Neuron (in vitro differentiated cells): ENCODE data around the gene DSE.

ENCODE experiments used
- H2AFZ ChIP-seq: one replicate; pipeline ENCODE4 v1.6.1; 2013; ENCODE audit warnings: low read depth, mild to moderate bottlenecking, inconsistent platforms, low read length, moderate library complexity
- H3K27me3 ChIP-seq: one replicate; pipeline ENCODE4 v1.6.1; 2013; ENCODE audit warnings: low read length; ENCODE audit not compliant: insufficient read depth
- H3K36me3 ChIP-seq: one replicate; pipeline ENCODE4 v1.6.1; 2013; ENCODE audit warnings: low read length; ENCODE audit not compliant: insufficient read depth
- H3K4me1 ChIP-seq: one replicate; pipeline ENCODE4 v1.6.1; 2013; ENCODE audit warnings: low read length; ENCODE audit not compliant: insufficient read depth
- H3K4me3 ChIP-seq: 2 replicates; pipeline ENCODE4 v1.5.1; 2013; ENCODE audit warnings: mild to moderate bottlenecking, low read length, moderate library complexity
- H3K9me3 ChIP-seq: one replicate; pipeline ENCODE4 v1.6.1; 2013; ENCODE audit warnings: low read length

The DSE gene

DNA sequence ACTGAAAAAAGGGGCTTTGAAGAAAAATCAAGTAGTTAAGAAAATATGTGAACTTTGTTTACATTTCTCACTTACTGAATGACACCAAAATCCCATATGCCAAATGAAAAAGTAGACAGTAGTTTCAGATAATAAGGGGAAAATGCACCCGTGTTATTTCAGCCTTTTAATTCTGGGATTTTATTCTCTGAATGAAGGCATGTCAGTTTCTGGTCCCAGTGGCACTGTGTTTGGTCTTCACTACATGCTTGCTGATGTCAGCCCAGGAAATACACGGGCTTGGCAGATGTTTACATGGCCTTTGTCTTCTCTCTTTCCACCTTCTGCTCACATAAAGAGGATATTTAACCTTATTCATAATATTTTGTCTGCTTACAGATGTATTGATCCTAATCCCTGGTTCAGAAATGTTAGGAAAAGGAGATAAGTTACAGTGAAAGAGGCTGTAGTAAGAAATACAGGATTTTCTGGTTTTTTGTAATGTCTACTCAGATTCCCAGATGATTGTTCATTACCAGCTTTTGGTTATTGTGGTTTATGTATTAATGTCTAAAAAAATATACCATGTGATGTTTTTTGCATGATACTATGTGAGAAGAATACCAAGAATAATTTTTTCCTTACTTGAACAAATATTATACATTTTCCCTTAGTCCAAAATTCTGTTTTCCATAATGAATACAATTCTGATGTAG is 27.7 kb downstream of the DSE start:
- Histone ChIP-seq H3K9me3 (no peaks in the 10 kb centered on the region), H3K27me3 (no peaks in the 10 kb centered on the region), H3K36me3 (peaks cover 4% of the 10 kb centered on the region), H2AFZ (no peak overlapping the region), H3K4me3 (no peak overlapping the region), H3K4me1 (peaks cover 13% of the 10 kb centered on the region)

DNA sequence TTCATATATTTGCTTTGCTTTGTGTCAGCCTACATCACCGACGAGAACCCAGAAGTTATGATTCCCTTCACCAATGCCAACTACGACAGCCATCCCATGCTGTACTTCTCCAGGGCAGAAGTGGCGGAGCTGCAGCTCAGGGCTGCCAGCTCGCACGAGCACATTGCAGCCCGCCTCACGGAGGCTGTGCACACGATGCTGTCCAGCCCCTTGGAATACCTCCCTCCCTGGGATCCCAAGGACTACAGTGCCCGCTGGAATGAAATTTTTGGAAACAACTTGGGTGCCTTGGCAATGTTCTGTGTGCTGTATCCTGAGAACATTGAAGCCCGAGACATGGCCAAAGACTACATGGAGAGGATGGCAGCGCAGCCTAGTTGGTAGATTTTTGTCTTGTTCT is 28.5 kb downstream of the DSE start:
- Histone ChIP-seq H3K4me3 (no peak overlapping the region), H3K27me3 (no peaks in the 10 kb centered on the region), H3K4me1 (peaks cover 13% of the 10 kb centered on the region), H2AFZ (no peak overlapping the region), H3K9me3 (no peaks in the 10 kb centered on the region), H3K36me3 (peaks cover 4% of the 10 kb centered on the region)

DNA sequence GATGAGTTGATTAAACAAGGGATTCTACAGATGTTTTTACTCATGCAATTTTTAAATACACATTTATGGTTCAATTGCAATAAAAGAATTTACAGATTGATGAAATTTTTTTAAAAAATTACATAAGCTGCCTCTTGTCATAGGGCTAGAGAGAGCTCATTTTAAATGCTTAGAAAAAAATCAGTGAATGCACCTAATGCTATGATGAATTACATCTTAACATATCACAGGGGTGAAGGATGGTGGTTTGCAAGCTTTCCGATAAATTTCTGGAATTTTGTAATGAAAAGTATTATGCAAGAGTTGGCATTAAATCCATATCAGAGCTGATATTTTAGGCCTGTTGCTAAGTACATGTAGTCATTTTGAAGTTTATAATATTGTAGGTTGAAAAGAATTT is 29.6 kb downstream of the DSE start:
- Histone ChIP-seq H3K4me3 (no peak overlapping the region), H3K4me1 (peaks cover 16% of the 10 kb centered on the region), H2AFZ (no peak overlapping the region), H3K36me3 (peaks cover 4% of the 10 kb centered on the region), H3K27me3 (no peaks in the 10 kb centered on the region), H3K9me3 (no peaks in the 10 kb centered on the region)

DNA sequence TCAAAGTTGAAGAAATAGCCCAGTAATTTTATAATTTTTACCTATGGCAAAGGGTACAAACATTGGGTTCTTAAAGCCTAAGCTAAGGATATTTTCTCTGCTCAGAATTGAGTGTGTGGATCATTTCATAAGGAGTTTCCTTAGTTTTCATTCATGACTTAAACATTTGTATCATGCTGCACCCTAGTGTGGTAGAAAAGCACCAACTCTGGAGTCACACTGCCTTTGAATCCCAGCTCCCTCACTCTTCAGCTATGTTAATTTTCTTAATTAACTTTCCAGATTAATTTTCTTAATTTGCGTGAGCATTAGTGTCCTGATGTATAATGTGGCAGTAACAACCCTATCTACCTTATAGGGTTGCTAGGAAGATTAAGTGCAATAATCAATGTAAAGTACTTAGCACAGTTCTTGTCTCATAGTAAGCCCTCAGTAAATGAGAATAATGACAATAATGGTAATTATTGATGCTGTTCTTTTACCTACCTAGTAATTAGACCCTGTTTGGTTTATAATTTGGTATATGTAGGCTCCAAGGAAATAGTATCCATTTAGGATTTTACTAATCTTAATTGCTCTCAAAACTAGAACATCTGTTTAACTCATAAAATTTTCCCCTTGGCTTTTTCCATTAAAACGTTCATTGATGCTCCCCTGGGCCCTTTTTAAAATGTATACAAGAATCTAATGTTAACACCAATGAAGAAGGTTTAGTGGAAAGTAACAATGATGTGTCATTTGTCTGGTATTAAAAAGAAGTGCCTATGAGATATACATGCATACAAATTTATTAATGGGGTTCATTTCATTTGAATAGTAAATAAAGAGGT is 31.6 kb downstream of the DSE start:
- peaks cover 4% of the 10 kb centered on the region for H3K36me3 ChIP-seq
- H3K9me3 ChIP-seq, result no peaks in the 10 kb centered on the region
- peaks cover 20% of the 10 kb centered on the region for H3K4me1 ChIP-seq

DNA sequence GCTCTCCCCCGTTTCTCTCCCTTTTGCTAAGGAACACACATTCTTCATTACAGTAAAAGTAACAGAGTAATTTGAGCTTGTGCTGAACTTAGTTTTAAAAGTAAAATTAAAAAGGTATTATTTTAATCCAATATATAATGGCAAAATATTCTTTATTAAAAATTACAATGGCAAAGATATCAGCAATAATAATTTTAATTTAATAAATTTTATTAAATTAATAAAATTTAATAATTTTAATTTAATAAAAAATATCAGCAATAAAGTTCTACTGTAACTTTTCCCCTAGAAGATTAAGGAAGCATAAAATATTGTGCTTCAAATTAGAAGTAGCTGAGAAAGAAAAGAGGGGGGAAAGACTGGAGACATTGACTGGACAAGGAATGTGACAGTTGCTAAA is 32.5 kb downstream of the DSE start:
- no peaks in the 10 kb centered on the region for H3K27me3 ChIP-seq
- H3K4me3 ChIP-seq, result no peak overlapping the region
- peaks cover 4% of the 10 kb centered on the region for H3K36me3 ChIP-seq
- no peaks in the 10 kb centered on the region for H3K9me3 ChIP-seq
- peaks cover 12% of the 10 kb centered on the region for H3K4me1 ChIP-seq
- H2AFZ ChIP-seq, result no peak overlapping the region

More for the DNA sequence above, 31.6 kb downstream of the DSE start:
- Histone ChIP-seq H2AFZ (no peak overlapping the region), H3K4me3 (no peak overlapping the region), H3K27me3 (no peaks in the 10 kb centered on the region)

DNA sequence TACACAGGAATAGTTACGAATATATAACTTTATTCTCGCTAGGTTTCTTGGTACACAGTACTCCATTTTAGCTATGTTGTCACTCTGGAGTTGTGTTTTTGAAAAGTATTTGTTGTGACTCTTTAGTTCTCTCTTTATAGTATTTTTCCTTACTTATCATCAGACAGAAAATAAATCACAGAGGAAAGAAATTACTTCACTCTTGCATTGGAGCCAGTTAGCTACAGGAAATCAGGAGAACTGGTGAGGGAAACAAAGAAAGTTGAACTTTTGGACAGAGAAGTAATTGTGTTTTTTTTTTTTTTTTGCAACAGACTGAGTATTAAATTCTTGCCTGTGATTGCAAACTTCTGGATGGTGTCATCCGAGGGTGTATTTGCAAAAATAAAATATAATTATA is 33.9 kb downstream of the DSE start:
- H2AFZ ChIP-seq, result no peak overlapping the region
- no peaks in the 10 kb centered on the region for H3K27me3 ChIP-seq
- no peaks in the 10 kb centered on the region for H3K36me3 ChIP-seq
- H3K9me3 ChIP-seq, result no peaks in the 10 kb centered on the region
- H3K4me1 ChIP-seq, result peaks cover 7% of the 10 kb centered on the region
- H3K4me3 ChIP-seq, result no peak overlapping the region

DNA sequence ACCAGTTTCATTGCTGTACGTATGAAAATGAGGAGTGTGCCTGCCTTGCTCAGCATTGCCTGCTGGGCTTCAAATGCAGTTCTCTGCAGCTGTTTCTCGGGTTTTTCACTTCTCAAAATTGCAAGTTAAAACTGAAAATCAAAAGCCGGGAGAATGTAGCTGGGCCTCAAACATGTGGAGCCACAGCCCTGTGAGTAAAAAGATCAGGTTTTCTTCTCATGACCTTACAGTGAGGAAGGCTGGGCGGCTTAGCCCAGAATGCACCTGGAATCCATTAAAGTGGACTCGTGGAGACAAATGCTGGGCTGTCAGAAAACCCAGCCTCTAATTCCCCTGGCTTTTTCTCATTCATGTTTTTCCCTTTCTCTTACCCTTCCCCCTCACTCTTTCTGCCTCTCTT is 34.4 kb downstream of the DSE start:
- Histone ChIP-seq H3K36me3 (no peaks in the 10 kb centered on the region), H3K27me3 (no peaks in the 10 kb centered on the region), H3K4me1 (peaks cover 7% of the 10 kb centered on the region), H2AFZ (no peak overlapping the region), H3K4me3 (no peak overlapping the region), H3K9me3 (no peaks in the 10 kb centered on the region)

DNA sequence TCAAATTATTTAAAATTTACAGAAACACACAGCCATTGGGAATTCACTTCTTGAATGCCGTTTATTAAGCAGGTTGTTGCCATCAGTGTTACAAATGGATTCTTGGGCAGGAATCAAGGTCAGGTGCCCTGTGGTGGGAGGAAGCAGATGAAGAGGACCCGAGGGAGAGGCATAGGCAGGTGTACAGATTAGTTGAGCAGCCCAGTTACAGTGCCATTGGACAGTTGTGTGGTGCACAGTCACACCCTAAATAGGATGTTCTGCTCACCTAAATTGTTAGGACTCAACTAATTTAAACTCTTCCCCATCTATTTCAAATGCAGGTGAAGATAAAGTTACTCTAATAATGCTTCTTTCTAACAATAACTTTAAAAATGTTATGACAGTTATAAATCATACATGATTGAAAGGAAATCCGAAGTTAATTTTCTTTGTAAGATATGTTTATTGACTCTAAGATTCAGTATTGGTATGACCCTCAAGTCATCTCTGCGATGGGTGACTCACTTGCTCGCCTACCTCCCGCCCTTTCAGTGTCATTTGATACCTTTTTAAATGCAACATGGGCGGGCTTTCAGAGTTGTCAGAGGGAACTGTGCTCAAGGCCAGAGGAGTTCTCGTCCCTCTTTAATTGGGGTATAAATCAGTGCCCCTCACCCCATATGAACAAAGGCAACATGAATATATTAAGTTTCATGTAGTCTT is 35.1 kb downstream of the DSE start:
- H3K4me3 ChIP-seq, result no peak overlapping the region
- H3K27me3 ChIP-seq, result no peaks in the 10 kb centered on the region
- H3K4me1 ChIP-seq, result peaks cover 7% of the 10 kb centered on the region
- H3K36me3 ChIP-seq, result no peaks in the 10 kb centered on the region
- H2AFZ ChIP-seq, result no peak overlapping the region
- no peaks in the 10 kb centered on the region for H3K9me3 ChIP-seq

DNA sequence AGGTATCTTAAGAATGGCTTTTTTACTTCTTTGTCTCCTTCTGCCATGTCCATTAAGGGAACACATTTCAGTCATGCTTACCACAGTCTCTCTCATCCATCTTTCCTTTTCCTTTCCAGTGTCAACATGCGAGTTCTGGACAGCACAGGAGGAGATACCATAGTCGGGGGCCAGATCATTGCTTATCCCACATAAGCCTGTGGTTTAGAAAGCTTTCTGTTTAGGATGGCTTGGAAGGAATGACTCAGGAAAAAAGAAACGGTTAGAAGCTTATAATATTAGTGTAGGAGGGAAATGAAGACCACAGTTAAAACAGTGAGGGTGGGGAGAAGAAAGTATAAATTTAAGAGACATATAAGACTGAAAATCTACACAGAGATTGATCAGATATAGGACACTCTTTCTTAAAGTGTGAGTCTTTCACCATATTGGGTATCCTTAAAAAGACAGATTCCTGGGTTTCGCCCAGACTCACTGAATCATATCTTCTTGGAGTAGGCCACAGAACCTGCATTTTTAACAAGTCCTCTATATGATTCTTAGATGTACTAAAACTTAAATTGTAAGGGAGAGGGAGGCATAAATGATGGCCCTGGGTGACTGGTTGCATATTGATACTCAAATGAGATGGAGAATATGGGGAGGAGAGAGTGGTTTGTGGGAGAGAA is 36.1 kb downstream of the DSE start:
- no peak overlapping the region for H3K4me3 ChIP-seq
- no peaks in the 10 kb centered on the region for H3K36me3 ChIP-seq
- no peaks in the 10 kb centered on the region for H3K27me3 ChIP-seq
- H3K9me3 ChIP-seq, result no peaks in the 10 kb centered on the region
- H3K4me1 ChIP-seq, result peaks cover 11% of the 10 kb centered on the region
- no peak overlapping the region for H2AFZ ChIP-seq

DNA sequence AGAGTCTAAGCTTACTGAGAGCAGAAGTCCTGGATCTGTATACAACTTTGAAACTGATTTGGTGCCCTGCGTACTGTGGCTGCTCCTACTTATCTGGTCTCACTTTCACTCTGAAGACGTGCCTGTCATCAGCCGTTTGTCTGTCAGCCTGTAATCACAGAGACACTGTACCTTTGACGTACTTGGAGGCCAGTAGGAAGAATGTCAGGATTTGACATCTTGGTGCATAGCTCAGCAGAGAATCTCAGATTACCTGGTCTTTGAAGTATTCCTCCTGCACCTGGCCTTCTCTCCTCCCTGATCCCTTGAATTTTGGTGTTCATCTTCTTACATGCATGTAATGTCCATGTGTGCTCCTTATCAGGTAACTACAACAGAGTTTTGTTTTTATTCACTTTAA is 37.7 kb downstream of the DSE start:
- H3K4me1 ChIP-seq, result peaks cover 11% of the 10 kb centered on the region
- H3K36me3 ChIP-seq, result no peaks in the 10 kb centered on the region
- no peak overlapping the region for H3K4me3 ChIP-seq
- H3K27me3 ChIP-seq, result no peaks in the 10 kb centered on the region
- H3K9me3 ChIP-seq, result no peaks in the 10 kb centered on the region
- no peak overlapping the region for H2AFZ ChIP-seq

DNA sequence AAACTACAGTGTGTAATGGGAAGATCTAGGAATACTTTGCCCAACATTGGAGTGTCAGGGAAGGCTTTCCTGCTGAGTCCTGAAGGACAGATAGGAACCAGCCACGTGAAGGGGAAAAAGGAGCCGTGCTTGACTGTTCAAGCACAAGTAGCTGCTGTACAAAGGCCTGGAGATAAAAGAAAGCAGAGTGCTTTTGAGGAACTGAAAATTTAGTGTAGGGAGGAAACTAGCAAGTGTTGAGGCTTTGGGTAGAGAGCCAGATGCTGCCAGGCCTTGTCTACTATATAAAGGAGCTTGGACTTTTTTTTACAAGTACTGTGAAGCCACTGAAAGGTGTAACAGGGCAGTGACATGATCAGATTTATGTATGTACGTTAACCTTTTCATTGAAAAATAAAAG is 39.0 kb downstream of the DSE start:
- Histone ChIP-seq H3K27me3 (no peaks in the 10 kb centered on the region), H3K9me3 (no peaks in the 10 kb centered on the region), H3K4me1 (peaks cover 11% of the 10 kb centered on the region), H3K36me3 (no peaks in the 10 kb centered on the region), H3K4me3 (no peak overlapping the region), H2AFZ (no peak overlapping the region)

DNA sequence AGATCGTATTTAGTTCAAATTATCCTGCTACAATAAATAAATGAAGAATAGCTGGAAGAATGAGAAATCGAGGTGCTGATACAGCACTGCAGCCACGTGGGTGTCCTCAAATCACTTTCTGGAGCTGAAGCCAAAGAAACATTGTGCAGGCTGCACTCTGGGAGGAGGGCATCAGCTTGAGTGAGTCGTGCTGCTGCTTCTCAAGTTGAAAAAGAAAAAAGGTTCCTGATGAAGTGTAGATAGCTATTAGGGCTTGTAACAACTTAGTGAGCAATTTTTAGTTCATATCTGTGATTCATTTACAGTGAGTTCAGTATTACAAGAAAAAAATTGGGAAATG is 40.5 kb downstream of the DSE start:
- Histone ChIP-seq H3K27me3 (no peaks in the 10 kb centered on the region), H3K4me3 (no peak overlapping the region), H3K36me3 (no peaks in the 10 kb centered on the region), H2AFZ (no peak overlapping the region), H3K4me1 (peaks cover 6% of the 10 kb centered on the region), H3K9me3 (no peaks in the 10 kb centered on the region)

DNA sequence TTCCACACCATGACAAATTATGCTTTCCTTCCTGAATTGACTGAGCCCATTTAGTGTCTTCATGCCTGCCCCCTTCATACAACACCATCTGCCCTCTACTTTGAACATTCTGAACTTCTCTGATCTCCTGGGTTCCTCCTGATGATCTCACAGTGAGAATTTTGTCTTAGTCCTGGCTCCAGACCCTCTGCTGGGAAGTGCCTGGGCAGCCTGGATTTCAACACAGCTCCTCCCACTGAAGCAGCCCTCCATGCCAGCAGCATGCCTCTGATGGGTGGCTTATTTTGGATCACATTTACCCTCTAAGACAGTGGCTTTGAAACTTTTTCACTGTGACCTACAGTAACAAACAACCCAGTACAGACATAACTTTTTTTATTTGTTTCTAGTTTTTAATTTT is 41.5 kb downstream of the DSE start:
- H2AFZ ChIP-seq, result no peak overlapping the region
- no peak overlapping the region for H3K4me3 ChIP-seq
- H3K27me3 ChIP-seq, result no peaks in the 10 kb centered on the region
- H3K9me3 ChIP-seq, result no peaks in the 10 kb centered on the region
- peaks cover 6% of the 10 kb centered on the region for H3K4me1 ChIP-seq
- no peaks in the 10 kb centered on the region for H3K36me3 ChIP-seq
